Activated T-cell treated with anti-CD3 and anti-CD28 coated beads, Interleukin-2, amount 50 U/mL, for 24 hours (primary cell): ENCODE data around the gene ZFHX2.
"Not testable (repeated sequence)": the region's sequence is repeated elsewhere in the genome, so short reads cannot be mapped to it uniquely, and the experiment has no call there.

Source experiments
- DNase-seq: peaks from one replicate; pipeline ENCODE4 v3.0.0-alpha.2; 2020
- H3K27ac Mint-ChIP-seq: 2 replicates; pipeline ENCODE4 v1.8.0; 2020; ENCODE audit warnings: mild to moderate bottlenecking, mixed read lengths
- H3K27me3 Mint-ChIP-seq: 2 replicates; pipeline ENCODE4 v1.8.0; 2020; ENCODE audit warnings: mixed read lengths
- H3K36me3 Mint-ChIP-seq: 2 replicates; pipeline ENCODE4 v1.8.0; 2020; ENCODE audit warnings: low read depth, mixed read lengths
- H3K4me1 Mint-ChIP-seq: 2 replicates; pipeline ENCODE4 v1.8.0; 2020; ENCODE audit warnings: low read depth, mixed read lengths
- H3K4me3 Mint-ChIP-seq: 2 replicates; pipeline ENCODE4 v1.8.0; 2020; ENCODE audit warnings: mild to moderate bottlenecking, moderate library complexity, mixed read lengths
- H3K9me3 Mint-ChIP-seq: 2 replicates; pipeline ENCODE4 v1.8.0; 2020; ENCODE audit warnings: mixed read lengths

ZFHX2 gene

DNA sequence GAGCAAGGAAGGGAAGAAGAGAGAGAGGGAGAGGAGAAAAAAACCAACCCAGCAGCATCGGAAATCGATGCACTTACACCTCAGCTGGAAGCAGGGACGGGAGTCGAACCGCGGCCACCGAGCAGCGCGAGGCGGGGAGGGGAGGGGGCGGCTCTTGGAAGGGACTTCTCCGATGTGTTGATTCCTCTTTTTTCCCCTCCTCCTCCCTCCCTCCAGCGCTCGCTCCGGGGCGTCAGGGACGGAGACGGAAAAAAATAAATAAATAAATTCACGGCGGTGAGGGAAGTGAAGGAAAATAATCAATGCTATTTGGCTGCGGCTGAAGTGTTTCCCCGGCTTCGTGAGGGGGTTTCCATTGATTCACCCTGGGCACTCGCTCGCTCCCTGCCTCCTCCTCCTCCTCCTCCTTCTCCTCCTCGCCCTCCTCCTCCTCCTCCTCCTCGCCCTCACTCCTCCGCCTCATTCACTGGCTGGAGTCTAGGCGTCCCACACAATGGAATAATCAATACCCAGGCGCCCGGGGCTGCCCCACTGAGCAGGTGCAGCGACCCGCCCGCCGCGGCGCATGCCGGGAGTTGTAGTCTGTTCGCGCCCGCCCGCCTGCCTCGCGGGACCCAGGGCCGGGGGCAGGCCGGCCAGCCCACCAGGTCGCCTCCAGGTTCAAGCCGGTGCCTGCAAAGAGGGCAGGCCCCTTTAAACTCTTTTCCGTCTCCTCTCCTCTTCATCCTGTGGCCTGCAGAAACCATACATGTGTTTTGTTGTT lies at the start of gene ZFHX2:
ZFHX2 (minus strand) TSS at position 500 of the 763 bp plus-strand sequence. CDS start 16,440 bp downstream, outside the sequence.
- H3K36me3 Mint-ChIP-seq = peaks cover 6% of the 10 kb centered on the region
- H3K4me1 Mint-ChIP-seq = peaks cover 14% of the 10 kb centered on the region
- peak within 1 kb of the TSS; percentile 73 for H3K27ac Mint-ChIP-seq
- H3K27me3 Mint-ChIP-seq = no peaks in the 10 kb centered on the region
- H3K9me3 Mint-ChIP-seq = no peaks in the 10 kb centered on the region
- no peak within 1 kb of the TSS for H3K4me3 Mint-ChIP-seq
- DNase-seq = peak; percentile 89

DNA sequence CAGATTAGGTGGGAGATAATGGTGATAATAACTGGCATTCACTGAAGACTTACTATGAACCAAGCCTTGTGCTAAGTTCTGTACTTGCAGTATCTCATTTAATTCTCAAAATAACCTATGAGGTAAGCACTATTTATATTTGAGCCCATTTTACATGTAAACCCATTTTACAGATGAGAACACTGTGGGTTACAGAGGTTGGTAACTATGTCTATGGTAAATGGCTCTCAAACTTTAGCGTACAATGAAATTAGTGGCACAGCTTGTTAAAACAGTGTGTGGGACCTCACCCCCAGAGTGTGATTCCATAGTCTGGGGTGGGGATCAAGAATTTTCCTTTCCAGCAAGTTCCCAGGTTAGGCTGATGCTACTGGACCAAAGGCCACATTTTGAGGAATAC lies 49.2 kb upstream of the ZFHX2 start:
- peaks cover 7% of the 10 kb centered on the region for H3K9me3 Mint-ChIP-seq
- no peak overlapping the region for H3K4me3 Mint-ChIP-seq
- peaks cover 7% of the 10 kb centered on the region for H3K4me1 Mint-ChIP-seq
- H3K27ac Mint-ChIP-seq = no peak overlapping the region
- no peaks in the 10 kb centered on the region for H3K27me3 Mint-ChIP-seq
- H3K36me3 Mint-ChIP-seq = no peaks in the 10 kb centered on the region
- no peak for DNase-seq

DNA sequence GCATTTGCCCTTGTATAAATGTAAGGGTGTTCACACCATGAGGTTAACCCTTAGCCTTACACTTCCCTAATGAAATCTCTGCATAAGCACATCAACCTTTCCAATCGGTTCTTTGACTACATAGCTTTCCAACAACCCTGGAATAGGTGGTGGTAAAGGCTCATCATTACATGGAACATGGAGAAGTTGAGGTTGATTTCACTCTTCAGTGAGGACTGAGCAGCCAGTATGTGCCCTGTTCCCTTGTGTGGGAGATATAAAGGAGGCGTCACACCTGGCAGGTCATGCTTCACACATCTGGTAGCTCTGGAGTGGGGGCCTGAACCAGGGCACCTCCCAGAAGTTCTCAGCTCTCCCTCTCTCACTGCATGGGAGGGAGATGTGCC lies 48.8 kb upstream of the ZFHX2 start:
- Mint-ChIP-seq H3K9me3 (peaks cover 7% of the 10 kb centered on the region), H3K27me3 (no peaks in the 10 kb centered on the region), H3K27ac (no peak overlapping the region)

GRCh38 chr14:23594191-23594590 lies 42.6 kb upstream of the ZFHX2 start:
- not testable (repeated sequence) for H3K36me3 Mint-ChIP-seq, DNase-seq, H3K4me3 Mint-ChIP-seq, H3K4me1 Mint-ChIP-seq, H3K9me3 Mint-ChIP-seq, H3K27ac Mint-ChIP-seq, H3K27me3 Mint-ChIP-seq

More for the DNA sequence above, 48.8 kb upstream of the ZFHX2 start:
- no peak overlapping the region for H3K4me3 Mint-ChIP-seq
- no peaks in the 10 kb centered on the region for H3K36me3 Mint-ChIP-seq
- no peak for DNase-seq
- H3K4me1 Mint-ChIP-seq = peaks cover 2% of the 10 kb centered on the region

- H3K36me3 Mint-ChIP-seq = no peaks in the 10 kb centered on the region
- peaks cover 7% of the 10 kb centered on the region for H3K4me1 Mint-ChIP-seq
- H3K27ac Mint-ChIP-seq = no peak overlapping the region
- no peak overlapping the region for H3K4me3 Mint-ChIP-seq
- no peaks in the 10 kb centered on the region for H3K9me3 Mint-ChIP-seq
- H3K27me3 Mint-ChIP-seq = peaks cover 21% of the 10 kb centered on the region
- DNase-seq = no peak
These were observed 38.6 kb upstream of the ZFHX2 start for GRCh38 chr14:23590198-23590597.

DNA sequence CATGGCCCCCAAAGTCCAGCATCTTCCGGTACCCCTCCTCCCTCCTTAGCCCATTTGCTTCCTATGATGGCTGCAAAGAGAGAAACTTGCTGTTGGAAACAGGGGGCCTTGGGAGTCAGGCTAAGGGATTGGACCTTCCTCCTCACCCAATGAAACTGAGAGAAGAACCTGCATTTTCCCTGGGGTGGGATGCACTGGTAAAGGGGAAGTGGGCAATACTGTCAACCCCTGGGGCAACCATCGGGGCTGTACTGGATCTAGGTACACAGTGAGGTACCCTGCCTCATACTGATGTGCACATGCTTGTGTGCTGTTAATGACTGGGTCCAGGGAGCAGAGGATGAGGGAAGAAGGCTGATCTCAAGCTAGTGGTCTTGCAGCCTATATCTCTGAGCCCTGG lies 38.0 kb upstream of the ZFHX2 start:
- Mint-ChIP-seq H3K9me3 (no peaks in the 10 kb centered on the region), H3K27me3 (peaks cover 21% of the 10 kb centered on the region), H3K4me3 (no peak overlapping the region), H3K27ac (no peak overlapping the region), H3K4me1 (peaks cover 7% of the 10 kb centered on the region), H3K36me3 (no peaks in the 10 kb centered on the region)
- no peak for DNase-seq

- Mint-ChIP-seq H3K27me3 (peaks cover 24% of the 10 kb centered on the region), H3K27ac (no peak overlapping the region), H3K4me3 (no peak overlapping the region), H3K36me3 (no peaks in the 10 kb centered on the region), H3K9me3 (no peaks in the 10 kb centered on the region), H3K4me1 (peaks cover 7% of the 10 kb centered on the region)
- DNase-seq = peak; percentile 85
These were observed 37.5 kb upstream of the ZFHX2 start for GRCh38 chr14:23588884-23589598.

DNA sequence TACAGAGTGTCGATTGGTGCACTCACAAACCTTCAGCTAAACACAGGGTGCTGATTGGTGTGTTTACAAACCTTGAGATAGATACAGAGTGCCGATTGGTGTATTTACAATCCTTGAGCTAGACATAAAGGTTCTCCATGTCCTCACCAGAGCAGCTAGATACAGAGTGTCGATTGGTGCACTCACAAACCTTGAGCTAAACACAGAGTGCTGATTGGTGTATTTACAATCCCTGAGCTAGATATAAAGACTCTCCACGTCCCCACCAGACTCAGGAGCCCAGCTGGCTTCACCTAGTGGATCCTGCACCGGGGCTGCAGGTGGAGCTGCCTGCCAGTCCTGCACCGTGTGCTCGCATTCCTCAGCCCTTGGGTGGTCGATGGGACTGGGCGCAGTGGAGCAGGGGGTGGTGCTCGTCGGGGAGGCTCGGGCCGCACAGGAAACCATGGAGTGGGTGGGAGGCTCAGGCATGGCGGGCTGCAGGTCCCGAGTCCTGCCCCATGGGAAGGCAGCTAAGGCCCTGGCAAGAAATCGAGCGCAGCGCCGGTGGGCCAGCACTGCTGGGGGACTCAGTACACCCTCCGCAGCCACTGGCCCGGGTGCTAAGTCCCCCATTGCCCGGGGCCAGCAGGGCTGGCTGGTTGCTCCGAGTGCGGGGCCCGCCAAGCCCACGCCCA lies 33.1 kb upstream of the ZFHX2 start:
- not testable (repeated sequence) for H3K27ac Mint-ChIP-seq, H3K36me3 Mint-ChIP-seq, DNase-seq, H3K4me1 Mint-ChIP-seq, H3K9me3 Mint-ChIP-seq, H3K4me3 Mint-ChIP-seq
- peaks cover 52% of the 10 kb centered on the region for H3K27me3 Mint-ChIP-seq

DNA sequence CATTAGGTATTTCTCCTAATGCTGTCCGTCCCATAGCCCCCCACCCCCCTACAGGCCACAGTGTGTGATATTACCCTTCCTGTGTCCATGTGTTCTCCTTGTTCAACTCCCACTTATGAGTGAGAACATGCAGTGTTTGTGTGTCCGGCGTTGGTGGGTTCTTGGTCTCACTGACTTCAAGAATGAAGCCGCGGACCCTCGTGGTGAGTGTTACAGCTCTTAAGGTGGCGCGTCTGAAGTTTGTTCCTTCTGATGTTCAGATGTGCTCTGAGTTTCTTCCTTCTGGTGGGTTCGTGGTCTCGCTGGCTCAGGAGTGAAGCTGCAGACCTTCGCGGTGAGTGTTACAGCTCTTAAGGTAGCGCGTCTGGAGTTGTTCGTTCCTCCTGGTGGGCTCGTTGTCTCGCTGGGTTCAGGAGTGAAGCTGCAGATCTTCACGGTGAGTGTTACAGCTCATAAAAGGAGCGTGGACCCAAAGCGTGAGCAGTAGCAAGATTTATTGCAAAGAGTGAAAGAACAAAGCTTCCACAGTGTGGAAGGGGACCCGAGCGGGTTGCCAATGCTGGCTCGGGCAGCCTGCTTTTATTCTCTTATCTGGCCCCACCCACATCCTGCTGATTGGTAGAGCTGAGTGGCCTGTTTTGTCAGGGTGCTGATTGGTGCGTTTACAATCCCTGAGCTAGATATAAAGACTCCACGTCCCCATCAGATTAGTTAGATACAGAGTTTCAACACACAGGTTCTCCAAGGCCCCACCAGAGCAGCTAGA lies 32.4 kb upstream of the ZFHX2 start:
- not testable (repeated sequence) for DNase-seq, H3K4me3 Mint-ChIP-seq, H3K4me1 Mint-ChIP-seq, H3K9me3 Mint-ChIP-seq, H3K27ac Mint-ChIP-seq, H3K36me3 Mint-ChIP-seq
- peaks cover 58% of the 10 kb centered on the region for H3K27me3 Mint-ChIP-seq

- no peak overlapping the region for H3K27ac Mint-ChIP-seq
- DNase-seq = no peak
- no peak overlapping the region for H3K4me3 Mint-ChIP-seq
- peaks cover 60% of the 10 kb centered on the region for H3K27me3 Mint-ChIP-seq
- H3K9me3 Mint-ChIP-seq = no peaks in the 10 kb centered on the region
- H3K4me1 Mint-ChIP-seq = peaks cover 4% of the 10 kb centered on the region
- no peaks in the 10 kb centered on the region for H3K36me3 Mint-ChIP-seq
These were observed 31.6 kb upstream of the ZFHX2 start for GRCh38 chr14:23582906-23583760.

DNA sequence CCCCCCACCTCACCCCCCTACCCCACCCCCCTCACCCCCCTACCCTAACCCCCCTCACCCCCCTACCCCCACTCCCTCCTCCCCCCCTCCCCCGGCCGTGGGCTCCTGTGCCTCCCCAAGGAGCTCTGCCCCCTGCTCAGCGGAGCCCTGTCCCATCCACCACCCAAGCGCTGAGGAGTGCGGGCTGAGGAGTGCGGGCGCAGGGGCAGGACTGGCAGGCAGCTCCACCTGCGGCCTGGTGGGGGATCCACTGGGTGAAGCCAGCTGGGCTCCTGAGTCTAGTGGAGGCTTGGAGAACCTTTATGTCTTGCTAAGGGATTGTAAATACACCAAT lies 29.4 kb upstream of the ZFHX2 start:
- no peak overlapping the region for H3K27ac Mint-ChIP-seq
- peaks cover 68% of the 10 kb centered on the region for H3K27me3 Mint-ChIP-seq
- no peak for DNase-seq
- no peaks in the 10 kb centered on the region for H3K36me3 Mint-ChIP-seq
- H3K4me3 Mint-ChIP-seq = no peak overlapping the region
- peaks cover 14% of the 10 kb centered on the region for H3K4me1 Mint-ChIP-seq
- H3K9me3 Mint-ChIP-seq = no peaks in the 10 kb centered on the region

DNA sequence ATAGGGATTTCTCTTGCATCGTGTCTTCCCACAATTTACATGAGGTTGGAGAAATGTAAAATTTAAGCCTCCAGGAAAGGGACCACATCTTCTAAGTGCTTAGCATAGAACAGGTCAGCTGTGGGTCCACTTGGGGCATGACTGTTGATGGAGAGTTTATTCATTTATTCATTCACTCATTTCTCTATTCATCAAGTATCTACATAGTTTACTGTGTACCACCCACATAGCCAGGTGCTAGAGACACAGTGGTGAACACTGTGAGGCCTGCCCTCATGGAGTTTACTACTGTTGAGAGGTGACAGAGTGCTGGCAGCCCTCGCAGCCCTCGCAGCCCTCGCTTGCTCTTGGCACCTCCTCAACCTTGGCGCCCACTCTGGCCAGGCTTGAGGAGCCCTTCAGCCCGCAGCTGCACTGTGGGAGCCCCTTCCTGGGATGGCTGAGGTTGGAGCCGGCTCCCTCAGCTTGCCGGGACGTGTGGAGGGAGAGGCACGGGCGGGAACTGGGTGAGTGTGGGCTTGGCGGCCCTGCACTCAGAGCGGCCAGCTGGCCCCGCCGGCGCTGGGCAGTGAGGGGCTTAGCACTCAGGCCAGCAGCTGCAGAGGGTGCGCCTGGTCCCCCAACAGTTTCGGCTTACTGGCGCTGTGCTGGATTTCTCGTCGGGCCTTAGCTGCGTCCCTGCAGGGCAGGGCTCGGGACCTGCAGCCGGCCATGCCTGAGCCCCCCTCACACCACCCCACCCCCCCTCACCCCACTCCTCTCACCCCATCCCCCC lies 28.8 kb upstream of the ZFHX2 start:
- DNase-seq = no peak
- H3K4me3 Mint-ChIP-seq = no peak overlapping the region
- no peaks in the 10 kb centered on the region for H3K9me3 Mint-ChIP-seq
- H3K4me1 Mint-ChIP-seq = peaks cover 14% of the 10 kb centered on the region
- no peak overlapping the region for H3K27ac Mint-ChIP-seq
- H3K27me3 Mint-ChIP-seq = peaks cover 66% of the 10 kb centered on the region
- H3K36me3 Mint-ChIP-seq = no peaks in the 10 kb centered on the region

DNA sequence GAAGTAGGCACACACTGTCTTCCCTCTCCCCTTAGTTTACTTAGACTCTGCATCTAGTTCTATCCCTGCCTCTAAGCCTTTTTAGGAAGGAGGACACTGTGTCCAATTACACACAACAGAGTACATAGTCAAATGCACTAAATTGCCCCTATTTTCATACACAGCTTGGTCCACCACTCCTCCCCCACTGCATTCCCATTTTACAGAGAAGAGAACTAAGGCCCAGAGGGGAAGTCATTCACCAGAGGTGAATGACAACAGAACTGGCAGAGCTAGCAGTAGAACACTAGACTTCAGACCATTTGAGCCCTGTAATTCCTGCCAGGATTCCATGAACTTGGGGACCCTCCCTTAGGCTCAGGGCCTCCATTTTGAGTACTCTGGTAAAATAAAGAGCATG lies 28.2 kb upstream of the ZFHX2 start:
- H3K27ac Mint-ChIP-seq = no peak overlapping the region
- H3K4me1 Mint-ChIP-seq = peaks cover 14% of the 10 kb centered on the region
- no peak for DNase-seq
- peaks cover 71% of the 10 kb centered on the region for H3K27me3 Mint-ChIP-seq
- no peaks in the 10 kb centered on the region for H3K36me3 Mint-ChIP-seq
- H3K9me3 Mint-ChIP-seq = no peaks in the 10 kb centered on the region
- H3K4me3 Mint-ChIP-seq = no peak overlapping the region
